Activated gamma-delta T cell treated with Interleukin-2 at 50 U/mL for 16 hours (primary cell): ENCODE measurements around the gene GRM5.
"Not testable (repeated sequence)": the region's sequence is repeated elsewhere in the genome, so short reads cannot be mapped to it uniquely, and the experiment has no call there.

Experiments used
- DNase-seq: peaks from one replicate; pipeline ENCODE4 v3.0.0-alpha.2; 2020

Gene GRM5

DNA sequence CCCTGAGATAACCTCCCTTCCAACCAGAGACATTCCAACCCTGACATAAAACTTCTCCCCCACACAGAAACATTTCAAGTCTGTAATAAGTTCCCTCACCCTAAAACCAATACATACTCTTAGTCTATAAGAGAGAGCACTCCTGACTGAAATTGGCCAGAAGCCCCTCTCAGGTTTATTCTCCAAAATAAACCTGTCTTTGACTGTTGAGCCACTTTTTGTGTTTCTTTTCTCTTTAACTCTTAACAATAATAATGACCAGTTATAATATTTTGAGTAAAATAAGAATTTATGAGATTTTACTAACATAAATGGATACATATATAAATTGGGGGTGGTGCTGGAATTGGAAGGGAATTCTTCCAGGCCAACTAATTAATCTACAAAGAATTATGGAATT, 93.6 kb downstream of the GRM5 start:
- no peak for DNase-seq

DNA sequence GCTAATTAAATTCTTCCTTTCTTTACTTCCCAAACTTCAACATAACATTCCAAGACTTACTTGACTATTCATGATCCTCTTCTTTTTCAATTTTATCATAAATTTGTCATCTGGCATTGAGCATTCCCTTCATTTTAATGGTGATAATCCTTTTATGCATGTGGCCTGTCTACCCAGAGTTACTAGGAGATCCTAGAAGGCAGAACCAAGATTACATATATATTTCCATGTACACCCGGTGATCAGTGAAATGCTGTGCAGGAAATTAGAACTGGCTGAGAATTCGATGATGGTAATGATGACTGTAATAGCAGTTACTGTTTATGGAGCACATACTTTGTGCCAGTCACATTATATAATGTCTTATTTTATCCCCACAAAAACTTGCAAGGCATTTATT, 104.2 kb downstream of the GRM5 start:
- DNase-seq = not testable (repeated sequence)

DNA sequence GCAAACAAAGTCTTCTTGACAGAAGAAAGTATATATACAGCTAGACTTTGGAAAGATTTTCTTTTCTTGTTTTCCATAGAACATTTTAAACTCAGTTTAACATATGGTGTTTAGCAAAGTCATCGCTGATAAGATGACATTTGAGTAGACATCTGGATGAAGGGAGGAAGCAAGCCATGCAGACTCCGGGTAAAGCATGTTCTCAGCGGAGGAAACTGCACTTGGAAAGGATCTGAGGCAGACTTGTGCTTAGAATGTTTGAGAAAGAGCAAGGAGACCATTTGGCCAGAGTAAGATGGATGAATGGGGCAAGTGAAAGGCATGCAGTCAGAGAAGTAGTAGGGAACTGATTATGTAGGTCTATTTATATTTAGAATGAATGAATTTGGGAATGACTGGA, 105.9 kb downstream of the GRM5 start:
- not testable (repeated sequence) for DNase-seq

DNA sequence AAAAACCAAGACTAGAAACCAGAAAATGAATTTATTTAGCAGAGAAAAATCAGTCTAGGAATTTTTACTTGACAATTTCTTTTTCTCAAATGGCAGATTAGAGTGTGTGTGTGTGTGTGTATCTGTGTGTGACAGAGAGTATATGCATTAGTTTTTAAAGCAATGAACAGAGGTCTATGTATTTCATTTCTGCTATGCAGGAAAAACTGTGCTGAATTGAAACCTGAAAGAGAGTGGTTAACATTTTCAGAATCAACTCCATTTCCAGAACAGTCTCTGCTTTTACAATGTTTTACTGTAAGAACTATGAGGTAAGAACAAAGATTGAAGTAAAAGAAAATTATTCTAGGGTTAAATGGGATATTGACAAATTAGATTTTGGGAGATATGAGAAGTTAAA, 114.8 kb downstream of the GRM5 start:
- no peak for DNase-seq

DNA sequence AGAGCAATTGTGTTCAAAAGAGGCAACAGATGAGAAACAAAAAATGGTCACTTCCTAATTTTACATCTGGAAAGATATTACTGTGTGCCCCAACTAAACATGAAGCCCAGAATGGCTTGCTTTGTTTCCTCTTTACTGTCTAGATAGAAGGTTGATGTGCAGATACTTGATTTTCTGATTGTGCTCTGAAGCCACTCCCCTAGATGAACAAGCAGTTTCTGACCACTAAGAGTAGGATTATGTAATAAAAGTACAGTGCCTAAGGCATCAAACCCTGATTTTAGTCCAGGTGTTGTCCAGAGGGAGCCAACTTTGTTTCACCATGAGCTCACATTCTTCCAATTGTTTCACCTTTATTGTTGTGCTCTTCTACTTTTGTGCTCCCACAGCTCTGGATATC, 116.9 kb downstream of the GRM5 start:
- not testable (repeated sequence) for DNase-seq

DNA sequence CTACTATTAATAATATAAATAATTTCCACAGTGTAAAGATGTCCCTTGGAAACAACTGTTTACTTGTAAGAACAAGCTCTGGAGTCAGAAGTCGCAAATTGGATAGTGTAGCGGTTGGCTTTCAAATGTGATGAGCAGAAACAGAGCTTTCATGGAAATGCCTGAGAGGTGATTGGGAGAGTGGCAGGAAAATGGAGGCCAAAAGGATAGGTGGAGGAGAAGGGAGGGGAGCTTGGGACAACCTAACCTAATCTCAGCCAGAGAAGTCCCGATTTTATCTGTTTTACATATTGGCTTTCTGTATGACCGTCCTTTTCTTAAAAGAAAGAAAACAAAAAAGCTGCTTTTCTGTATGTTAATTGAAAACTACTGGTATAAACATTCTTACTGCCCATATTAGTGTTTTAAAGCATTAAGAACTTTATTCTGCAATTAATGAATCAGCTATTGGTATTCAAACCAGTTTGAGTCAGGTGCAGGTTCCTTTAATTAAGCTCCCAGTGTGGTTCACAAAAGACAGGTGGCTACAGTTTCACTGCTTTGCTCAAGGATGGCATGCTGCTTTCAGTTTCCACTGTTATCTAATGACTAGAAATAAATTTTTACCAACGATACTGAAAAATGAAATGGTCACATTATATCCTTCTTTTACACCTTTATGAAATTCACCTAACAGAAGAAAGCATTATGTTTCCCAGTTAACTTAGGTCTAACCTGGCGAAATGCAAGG, 117.8 kb downstream of the GRM5 start:
- DNase-seq = not testable (repeated sequence)

DNA sequence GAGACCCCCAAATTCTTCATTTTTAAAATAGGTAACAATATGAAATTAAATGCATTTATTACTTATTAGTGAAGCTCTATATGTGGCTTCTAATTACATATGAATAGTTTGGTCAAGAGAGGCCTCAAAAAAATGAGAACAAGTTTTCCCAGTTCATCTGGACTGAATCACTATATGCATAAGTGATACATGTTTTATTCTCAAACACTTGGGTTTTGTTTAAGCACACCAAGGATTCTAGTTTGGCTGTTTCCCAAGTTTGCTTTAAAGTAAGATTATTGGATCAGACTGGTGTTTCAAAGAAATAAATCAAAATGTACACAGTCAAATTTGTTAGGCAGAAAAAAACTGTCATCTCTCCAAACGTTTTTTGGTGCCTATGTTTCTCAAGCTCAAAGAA, 136.1 kb downstream of the GRM5 start:
- not testable (repeated sequence) for DNase-seq

DNA sequence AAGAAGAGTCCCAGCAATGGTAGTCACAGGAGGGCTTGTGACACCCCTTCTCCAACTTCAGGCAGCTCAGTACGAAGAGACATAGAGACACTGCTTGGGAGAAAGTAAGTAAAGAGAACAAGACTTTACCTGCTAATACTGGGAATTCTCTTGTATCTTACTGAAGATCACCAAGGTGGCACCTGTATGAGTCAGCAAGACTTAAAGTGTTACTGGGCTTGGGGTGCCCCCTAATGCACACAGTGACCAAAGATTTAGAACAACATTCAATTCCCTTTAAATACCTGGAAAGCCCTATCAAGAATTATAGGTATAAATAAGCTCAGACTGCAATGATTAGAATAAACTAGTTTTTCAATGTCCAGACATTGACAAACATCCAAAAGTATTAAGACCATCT, 148.7 kb downstream of the GRM5 start:
- not testable (repeated sequence) for DNase-seq

DNA sequence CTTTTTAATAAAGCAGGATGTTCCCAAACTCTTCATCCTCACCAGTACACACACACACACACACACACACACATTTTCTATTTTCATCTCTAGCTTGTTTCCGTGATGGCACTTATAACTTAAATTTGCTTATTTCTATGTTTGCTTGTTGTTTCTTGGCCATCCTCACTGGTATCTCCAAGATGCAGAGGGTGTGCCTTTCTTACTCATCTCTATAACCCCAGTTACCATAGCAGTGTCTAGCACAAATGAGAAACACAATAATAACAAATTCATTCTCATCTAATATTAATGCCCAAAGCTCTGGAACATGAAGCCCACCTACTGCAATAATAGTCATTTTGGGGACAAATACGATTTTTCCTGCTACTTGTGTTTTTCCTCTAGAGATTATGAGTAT, 156.3 kb downstream of the GRM5 start:
- no peak for DNase-seq

DNA sequence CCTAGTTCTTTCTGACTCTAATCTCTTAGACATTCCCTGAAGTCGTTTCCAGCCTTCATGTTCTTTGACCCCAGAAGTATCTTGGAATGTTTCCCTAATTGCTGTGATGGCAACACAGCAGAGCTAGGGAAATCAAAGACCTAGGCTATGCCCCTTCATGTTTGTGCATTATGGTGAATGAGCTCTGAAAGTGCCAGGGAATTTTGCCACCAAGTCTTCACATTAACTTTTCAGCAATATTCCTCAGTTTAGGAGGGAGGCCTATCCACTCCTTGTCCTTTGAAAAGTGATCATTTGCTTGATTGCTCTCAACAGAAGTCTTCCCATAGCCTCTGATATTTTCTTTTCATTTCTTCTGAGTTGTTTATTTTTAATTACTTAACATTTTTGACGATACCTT, 164.3 kb downstream of the GRM5 start:
- DNase-seq = not testable (repeated sequence)

DNA sequence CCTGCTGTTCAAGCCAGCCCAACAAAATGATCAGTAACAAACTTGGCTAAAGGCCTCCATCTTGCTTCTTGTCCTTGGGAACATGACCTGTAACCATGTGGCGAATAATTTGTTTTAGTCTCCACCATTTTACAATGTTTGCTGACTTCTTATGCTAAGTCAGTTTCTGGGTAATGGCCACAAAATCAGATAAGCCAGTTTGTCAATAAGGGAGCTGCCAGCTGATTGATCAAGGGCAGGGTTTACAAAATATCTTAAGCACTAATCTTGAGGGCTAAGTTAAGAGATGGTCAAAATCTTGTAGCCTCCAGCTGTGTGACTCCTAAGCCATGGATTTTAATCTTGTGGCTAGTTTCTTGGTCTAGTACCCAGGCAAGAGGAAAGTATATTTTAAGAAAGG, 176.9 kb downstream of the GRM5 start:
- DNase-seq = not testable (repeated sequence)

DNA sequence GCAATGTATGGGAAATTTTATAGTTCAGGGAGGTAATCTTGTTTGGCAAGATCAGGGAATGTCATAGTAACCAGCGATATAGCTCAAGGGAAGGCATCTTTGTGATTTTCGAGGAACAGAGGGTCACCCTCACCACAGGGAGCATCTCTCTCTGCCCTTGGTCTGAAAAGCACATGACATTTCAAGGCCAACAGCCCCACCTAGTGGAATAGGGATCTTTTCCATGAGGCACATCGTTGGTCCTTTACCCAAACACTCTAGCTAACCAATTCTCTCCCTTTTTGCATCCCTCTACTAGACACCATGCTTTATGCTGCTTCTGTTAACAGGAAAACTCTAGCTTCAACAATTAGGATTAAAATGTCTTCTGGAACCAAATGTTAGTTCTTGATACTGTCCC, 179.0 kb downstream of the GRM5 start:
- DNase-seq = peak; percentile 19

DNA sequence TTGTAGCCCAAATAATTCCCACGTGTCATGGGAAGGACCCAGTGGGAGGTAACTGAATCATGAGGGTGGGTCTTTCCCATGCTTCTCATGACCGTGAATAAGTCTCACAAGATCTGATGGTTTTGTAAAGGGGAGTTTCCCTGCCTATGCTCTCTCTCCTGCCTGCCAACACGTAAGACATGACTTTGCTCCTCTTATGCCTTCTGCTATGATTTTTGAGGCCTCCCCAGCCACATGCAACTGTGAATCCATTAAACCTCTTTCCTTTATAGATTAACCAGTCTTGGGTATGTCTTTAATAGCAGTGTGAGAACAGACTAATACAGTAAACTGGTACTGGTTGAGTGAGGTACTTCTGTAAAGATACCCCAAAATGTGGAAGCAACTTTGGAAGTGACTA, 183.0 kb downstream of the GRM5 start:
- DNase-seq = not testable (repeated sequence)

DNA sequence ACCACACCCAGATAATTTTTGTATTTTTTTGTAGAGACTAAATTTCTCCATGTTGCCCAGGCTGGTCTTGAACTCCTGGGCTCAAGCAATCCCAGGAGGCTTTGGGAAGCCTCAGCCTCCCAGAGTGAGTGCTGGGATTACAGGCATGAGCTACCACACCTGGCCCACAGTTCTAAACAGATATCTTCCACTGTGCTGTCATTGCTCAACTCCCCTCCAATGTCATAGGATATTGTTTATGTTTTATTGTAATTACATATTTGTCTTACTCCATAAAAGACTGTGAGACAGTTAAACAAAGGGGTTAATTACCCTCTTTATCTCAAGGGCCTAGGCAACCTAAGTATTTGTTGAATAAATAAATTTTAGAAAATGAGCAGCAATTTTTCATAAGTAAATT, 204.2 kb downstream of the GRM5 start:
- DNase-seq = no peak

DNA sequence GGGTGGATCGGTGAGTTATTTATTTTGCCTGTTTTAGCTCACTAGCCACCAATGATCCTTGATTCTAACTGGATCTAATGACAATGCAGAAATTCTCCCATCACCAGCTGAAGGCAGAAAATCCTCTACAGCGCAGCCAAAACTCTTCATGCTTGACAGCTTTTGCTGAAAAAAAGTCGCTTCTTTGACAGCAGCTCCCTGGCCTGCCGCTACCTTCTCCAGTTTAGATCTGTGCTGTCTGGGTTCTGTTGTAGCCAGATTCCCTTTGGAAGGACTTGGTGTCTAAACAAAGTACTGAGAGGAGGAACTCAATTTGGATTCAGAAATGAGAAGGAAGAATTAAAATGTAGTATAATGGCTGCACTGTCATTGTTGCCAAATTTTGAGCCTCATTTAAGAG, 205.4 kb downstream of the GRM5 start:
- not testable (repeated sequence) for DNase-seq

DNA sequence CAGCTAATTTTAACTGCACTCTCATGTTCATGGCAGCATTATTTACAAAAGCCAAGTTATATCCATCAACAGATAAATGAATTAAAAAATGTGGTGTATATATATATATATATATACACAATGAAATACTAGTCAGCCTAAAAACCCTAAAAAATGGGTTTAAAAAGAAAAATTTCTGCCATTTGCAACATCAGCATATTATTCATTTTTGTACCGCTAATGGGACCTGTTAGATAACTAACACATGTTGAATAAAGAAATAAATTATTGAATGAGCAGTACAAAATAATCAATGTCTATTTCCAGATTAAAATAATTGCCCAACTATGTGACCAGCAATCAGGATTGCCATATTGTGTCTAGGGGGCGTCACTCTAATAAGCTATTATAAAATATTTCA, 211.8 kb downstream of the GRM5 start:
- not testable (repeated sequence) for DNase-seq

DNA sequence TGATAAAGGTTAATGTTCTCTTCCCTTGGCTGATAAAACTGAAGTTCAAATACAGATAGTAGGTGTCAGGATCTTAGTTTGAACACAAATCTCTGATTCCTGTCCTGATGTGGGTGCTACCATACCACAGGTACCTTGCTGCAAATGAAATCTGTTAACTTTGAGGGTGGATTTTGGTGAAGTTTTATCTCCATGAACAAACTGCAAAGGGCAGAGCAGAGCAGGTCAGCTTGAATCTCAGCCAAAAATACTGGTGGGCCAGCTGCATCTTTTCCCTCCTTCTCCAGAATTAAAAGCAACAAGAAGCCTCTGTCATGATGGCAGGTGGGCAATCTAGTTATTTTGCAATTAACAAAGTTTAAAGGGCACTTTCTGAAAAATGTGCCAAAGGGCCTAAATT, 214.2 kb downstream of the GRM5 start:
- DNase-seq = not testable (repeated sequence)

DNA sequence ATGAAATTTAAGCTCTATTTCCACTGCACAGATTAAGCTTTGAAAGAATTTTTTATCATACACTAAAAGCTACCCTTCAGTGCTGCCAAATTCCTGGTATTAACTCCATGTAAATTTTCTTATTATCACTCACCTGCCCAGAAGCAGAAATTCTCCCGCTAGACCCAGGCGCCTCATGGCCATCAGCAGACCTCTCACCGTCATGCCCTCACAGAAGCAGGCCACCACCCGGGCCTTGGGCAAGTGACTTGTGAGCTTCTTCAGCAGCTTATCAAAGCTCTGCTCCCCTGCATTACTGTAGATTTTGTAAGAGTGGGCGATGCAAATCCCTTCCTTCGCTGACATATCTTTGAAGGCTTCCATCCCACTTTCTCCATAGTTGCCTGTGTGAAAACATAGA, 216.0 kb downstream of the GRM5 start:
- DNase-seq = not testable (repeated sequence)

DNA sequence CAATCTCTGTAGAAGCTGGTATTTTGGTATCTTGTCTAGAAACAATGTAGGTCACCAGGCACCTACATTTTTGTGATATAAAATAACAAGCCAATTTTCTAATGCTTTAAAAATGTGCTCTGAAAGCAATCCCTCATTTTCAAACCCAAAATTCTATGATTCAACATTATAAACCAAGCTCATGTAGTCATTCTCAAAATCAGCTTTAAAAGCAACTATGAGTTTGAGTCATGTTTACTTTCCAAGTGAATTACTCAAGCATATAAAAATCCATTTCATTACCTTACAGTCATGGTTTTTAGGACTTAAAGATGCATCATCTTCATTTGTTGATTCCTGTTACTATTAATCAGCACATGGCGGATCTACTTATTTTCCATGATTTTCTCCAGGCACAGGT, 216.4 kb downstream of the GRM5 start:
- no peak for DNase-seq

DNA sequence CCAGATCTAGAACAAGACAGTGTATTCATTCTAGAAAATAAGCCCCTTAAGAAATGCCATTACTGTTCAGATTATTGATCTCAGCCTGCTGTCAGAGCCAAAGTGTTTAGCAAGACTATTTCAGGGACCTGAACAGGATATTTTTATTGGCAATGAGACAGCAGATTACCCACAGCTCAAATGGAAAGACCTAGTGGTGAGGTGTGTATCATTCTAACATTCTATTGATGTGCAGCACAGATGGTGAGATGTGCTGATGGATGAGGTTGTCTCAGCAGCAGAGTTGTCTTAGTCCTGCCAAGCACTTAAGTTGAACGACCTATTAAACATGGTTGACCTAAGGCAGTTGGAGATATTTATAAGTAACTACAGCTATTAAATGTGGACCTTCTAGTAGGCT, 219.5 kb downstream of the GRM5 start:
- not testable (repeated sequence) for DNase-seq

DNA sequence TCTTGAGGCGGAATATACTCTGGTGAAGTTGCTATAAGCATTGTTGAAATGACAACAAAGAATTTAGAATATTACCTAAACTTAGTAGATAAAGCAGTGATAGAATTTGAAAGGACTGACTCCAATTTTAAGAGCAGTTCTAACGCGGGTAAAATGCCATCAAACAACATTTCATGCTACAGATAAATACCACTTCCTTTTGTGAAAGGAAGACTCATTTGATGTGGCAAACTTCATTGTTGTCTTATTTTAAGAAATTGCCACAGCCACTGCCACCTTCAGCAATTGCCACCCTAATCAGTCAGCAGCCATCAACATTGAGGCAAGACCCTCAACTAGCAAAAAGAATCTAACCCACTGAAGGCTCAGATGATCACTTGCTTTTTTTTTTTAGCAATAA, 220.8 kb downstream of the GRM5 start:
- DNase-seq = peak; percentile 11

DNA sequence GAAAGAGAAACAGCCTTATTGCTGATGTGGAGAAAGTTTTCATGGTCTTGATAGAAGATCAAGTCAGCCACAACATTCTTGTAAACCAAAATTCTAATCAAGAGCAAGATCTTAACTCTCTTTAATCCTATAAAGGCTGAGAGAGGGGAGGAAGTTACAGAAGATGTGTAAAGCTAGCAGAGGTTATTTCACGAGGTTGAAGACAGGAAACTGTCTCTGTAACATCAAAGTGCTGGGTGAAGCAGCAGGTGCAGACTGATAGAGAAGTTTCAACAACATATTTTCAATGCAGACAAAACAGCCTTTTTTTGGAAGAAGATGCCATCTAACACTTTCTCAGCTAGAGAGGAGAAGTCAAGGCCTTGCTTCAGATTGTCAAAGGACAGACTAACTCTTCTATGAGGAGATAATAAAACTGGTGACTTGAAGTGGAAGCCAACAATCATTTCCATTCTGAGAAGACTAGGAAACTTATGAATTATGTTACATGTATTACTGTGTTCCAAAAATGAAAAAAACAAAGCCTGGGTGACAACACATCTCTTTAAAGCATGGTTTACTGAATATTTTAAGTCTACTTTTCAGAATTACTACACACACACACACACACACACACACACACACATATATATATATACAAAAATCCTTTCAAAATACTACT, 221.9 kb downstream of the GRM5 start:
- peak; percentile 9 for DNase-seq

DNA sequence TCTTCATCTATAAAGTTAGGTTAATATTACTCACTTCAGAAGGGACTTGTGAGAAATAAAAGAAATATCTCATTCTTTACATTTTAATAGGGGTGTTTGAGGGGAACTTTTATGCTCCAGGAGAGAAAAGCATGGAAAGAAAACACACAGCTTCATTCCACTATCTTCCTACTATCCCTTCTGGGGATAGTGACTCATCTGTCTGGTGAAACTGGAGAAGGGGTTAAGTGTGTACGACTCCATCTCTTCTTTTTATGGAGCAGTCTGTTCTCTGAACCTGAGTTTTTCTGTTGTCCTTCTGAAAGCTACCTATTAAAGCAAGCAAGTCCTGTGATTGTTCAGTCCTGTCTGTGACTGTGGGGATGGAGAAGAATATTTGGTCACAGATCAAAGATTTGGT, 227.6 kb downstream of the GRM5 start:
- not testable (repeated sequence) for DNase-seq

DNA sequence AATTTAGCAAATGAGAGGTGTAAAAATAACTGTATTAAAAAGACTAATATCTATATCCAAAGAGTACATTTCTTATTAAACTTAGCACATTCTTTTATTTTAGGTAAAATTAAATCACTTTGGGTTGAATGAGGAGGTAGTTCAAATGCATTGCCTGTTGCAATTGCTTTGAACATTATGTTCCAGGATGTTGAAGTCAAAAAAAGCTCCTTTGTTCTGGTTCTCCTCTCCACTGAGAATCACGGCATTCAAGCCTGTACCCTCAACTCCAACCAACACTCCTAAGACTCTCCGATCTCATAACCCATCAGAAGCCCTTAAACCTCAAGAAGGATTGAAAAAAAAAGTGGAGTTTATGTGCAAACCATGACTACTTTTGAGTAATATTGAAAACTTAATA, 230.1 kb downstream of the GRM5 start:
- DNase-seq = not testable (repeated sequence)
